ENCODE measurements around the gene MAP7D1.

The MAP7D1 gene

GRCh38 chr1:36112823-36113222 lies 43.1 kb upstream of the MAP7D1 start:
- no peak for DNase-seq (ENCODE audit: low spot score)
- TF ChIP-seq CTCF (IDR thresholded peaks at IDR 0.05) = no peak

DNA sequence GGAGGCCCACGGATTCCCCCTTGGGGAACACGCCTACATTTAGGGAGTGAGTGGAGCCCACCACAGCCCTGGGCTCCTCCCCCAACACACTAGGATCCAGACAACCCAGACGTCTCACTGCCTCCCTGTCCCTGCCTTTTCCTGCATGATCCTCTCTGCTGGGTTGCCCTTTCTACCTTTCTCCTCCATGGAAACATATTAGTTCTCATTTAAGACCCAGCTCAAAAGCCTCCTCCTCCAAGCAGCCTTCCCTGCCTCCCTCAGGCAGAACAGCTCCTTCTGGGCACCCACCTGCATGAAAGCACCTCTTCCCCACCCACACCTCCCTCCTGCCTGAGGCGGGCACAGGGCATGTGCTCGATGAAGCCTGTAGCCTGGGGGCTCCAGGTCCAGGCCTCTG lies 41.6 kb upstream of the MAP7D1 start:
- DNase-seq (ENCODE audit: low spot score) = no peak
- H3K4me3 ChIP-seq = no peak overlapping the region
- no peak for TF ChIP-seq CTCF (IDR thresholded peaks at IDR 0.05)
- H3K27ac ChIP-seq = peak overlapping the region; percentile 88 to 92

More at GRCh38 chr1:36112823-36113222, 43.1 kb upstream of the MAP7D1 start:
- Histone ChIP-seq H3K27ac (no peak overlapping the region), H3K4me3 (no peak overlapping the region)

DNA sequence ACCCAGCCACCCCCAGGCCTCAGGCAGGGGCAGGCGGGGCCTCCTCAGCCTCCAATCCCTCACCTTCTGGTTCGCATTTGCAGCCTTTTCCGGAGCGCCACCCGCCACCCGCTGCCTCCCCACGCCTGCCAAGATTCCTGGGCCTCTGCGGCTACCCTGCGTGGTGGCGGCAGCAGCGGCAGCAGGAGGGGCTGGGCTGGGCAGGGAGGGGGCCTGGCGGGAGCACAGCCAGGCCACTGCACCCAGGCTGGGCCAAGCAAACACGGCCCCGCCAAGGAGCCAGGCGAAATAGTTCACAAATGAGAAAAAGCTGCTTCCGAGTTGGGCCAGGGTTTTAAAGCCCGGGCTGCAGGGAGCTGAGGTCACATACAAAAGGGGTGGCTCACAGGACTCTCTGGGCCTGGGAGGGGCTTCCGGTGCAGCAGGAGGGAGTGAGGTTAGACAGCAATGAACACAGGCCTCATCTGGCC lies 40.7 kb upstream of the MAP7D1 start:
- Histone ChIP-seq H3K27ac (peak overlapping the region; percentile 88 to 92), H3K4me3 (peak overlapping the region; percentile 4)
- TF ChIP-seq CTCF (IDR thresholded peaks at IDR 0.05) = no peak
- DNase-seq (ENCODE audit: low spot score) = peak; percentile 88

DNA sequence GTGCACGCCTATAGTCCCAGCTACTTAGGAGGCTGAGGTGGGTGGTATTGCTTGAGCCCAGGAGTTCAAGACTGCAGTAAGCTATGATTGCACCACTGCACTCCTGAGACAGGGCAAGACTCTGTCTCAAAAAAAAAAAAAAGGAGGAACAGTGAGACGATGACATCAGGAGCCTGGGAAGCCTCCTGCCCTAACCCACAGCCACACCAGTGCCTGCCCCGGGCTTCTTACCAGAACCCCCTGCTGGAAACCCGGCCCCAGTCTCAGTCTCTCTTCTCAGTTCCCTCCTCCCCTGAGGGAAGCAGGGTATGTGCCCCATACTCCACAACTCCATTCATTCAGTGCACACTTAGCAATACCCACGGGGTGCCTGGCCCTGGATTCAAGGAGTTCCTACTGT lies 40.0 kb upstream of the MAP7D1 start:
- no peak for TF ChIP-seq CTCF (IDR thresholded peaks at IDR 0.05)
- no peak for DNase-seq (ENCODE audit: low spot score)
- Histone ChIP-seq H3K4me3 (no peak overlapping the region), H3K27ac (peak overlapping the region; percentile 88 to 92)

GRCh38 chr1:36116901-36117300 lies 39.1 kb upstream of the MAP7D1 start:
- TF ChIP-seq CTCF (IDR thresholded peaks at IDR 0.05) = no peak
- no peak for DNase-seq (ENCODE audit: low spot score)
- Histone ChIP-seq H3K27ac (peak overlapping the region; percentile 88 to 92), H3K4me3 (no peak overlapping the region)

DNA sequence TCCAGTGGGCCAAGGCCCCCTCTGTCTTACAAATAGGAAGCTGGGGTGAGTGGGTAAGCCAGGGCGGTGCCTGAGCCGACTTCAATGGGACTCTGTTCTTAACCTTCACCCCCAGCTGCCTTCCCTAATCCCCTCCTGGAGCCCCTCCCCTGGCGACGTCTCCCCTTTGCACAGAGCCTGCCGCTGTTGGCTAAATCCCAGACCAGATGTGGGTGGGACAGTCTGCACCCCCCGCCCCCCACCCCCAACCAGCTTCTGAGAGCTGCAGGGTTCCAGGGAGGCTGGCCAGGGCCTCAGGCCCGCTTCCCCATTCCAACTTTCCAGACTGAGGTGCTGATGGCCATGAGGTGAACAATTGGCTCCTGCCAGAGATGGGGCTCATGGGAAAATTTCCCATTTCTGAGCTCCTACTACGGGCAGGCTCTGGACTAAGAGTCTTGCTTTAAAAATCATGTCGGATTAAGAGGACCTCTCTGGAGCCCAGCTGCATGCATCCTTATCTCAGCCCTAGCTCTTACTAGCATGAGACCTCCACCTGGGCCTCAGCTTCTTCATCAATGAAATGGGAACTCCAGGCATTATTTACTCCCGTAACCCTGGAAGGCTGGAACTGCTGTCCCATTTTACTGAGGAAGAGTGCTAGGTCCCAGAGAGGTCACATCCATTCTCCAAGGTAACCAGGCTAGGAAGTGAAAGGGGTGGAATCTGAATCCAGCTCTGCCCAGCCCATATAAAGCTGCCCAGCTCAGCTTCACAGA lies 37.3 kb upstream of the MAP7D1 start:
- peak overlapping the region; percentile 88 to 92 for H3K27ac ChIP-seq
- no peak for DNase-seq (ENCODE audit: low spot score)

More for the DNA sequence above, 37.3 kb upstream of the MAP7D1 start:
- no peak overlapping the region for H3K4me3 ChIP-seq
- no peak for TF ChIP-seq CTCF (IDR thresholded peaks at IDR 0.05)

Data from coronary artery (tissue), 2 donors.